ENCODE measurements around the gene TRPT1.

GRCh38 chr11:64183890-64184289 lies 42.1 kb downstream of the TRPT1 start:
- TF ChIP-seq, protein P1, sequence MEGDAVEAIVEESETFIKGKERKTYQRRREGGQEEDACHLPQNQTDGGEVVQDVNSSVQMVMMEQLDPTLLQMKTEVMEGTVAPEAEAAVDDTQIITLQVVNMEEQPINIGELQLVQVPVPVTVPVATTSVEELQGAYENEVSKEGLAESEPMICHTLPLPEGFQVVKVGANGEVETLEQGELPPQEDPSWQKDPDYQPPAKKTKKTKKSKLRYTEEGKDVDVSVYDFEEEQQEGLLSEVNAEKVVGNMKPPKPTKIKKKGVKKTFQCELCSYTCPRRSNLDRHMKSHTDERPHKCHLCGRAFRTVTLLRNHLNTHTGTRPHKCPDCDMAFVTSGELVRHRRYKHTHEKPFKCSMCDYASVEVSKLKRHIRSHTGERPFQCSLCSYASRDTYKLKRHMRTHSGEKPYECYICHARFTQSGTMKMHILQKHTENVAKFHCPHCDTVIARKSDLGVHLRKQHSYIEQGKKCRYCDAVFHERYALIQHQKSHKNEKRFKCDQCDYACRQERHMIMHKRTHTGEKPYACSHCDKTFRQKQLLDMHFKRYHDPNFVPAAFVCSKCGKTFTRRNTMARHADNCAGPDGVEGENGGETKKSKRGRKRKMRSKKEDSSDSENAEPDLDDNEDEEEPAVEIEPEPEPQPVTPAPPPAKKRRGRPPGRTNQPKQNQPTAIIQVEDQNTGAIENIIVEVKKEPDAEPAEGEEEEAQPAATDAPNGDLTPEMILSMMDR (IDR thresholded peaks at IDR 0.05; ENCODE audit: insufficient read depth, low read length), result no peak
- TF ChIP-seq POLR2AphosphoS5 (IDR thresholded peaks at IDR 0.05; ENCODE audit: low read depth) (no peak), GABPA (IDR thresholded peaks at IDR 0.05; ENCODE audit: low read depth) (no peak), SPI1 (IDR thresholded peaks at IDR 0.05; ENCODE audit: borderline replicate concordance, low read depth) (no peak)
- TF ChIP-seq, protein P2, sequence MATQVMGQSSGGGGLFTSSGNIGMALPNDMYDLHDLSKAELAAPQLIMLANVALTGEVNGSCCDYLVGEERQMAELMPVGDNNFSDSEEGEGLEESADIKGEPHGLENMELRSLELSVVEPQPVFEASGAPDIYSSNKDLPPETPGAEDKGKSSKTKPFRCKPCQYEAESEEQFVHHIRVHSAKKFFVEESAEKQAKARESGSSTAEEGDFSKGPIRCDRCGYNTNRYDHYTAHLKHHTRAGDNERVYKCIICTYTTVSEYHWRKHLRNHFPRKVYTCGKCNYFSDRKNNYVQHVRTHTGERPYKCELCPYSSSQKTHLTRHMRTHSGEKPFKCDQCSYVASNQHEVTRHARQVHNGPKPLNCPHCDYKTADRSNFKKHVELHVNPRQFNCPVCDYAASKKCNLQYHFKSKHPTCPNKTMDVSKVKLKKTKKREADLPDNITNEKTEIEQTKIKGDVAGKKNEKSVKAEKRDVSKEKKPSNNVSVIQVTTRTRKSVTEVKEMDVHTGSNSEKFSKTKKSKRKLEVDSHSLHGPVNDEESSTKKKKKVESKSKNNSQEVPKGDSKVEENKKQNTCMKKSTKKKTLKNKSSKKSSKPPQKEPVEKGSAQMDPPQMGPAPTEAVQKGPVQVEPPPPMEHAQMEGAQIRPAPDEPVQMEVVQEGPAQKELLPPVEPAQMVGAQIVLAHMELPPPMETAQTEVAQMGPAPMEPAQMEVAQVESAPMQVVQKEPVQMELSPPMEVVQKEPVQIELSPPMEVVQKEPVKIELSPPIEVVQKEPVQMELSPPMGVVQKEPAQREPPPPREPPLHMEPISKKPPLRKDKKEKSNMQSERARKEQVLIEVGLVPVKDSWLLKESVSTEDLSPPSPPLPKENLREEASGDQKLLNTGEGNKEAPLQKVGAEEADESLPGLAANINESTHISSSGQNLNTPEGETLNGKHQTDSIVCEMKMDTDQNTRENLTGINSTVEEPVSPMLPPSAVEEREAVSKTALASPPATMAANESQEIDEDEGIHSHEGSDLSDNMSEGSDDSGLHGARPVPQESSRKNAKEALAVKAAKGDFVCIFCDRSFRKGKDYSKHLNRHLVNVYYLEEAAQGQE (IDR thresholded peaks at IDR 0.05; ENCODE audit: insufficient replicate concordance, low read depth), result no peak

Data from HL-60 (cell line).